Skeletal muscle tissue (tissue), 4 donors: ENCODE data around the gene TPM4. TPM values are rescaled to one million over a fixed set of nuclear protein-coding genes. Genes with fewer than 3 reads are reported as not detected.
"Not testable (repeated sequence)": the region's sequence is repeated elsewhere in the genome, so short reads cannot be mapped to it uniquely, and the experiment has no call there.

Source experiments
- H3K27ac ChIP-seq: one replicate; pipeline ENCODE4 v1.7.0; 2013; ENCODE audit warnings: mild to moderate bottlenecking, low read depth, low read length, inconsistent platforms
- H3K27me3 ChIP-seq, 3 donors: one replicate each; pipeline ENCODE4 v1.7.0; 2013; ENCODE audit warnings: low read length in 3 of 3; ENCODE audit not compliant: control insufficient read depth in 3 of 3, insufficient read depth in 3 of 3
- H3K36me3 ChIP-seq, 3 donors: one replicate each; pipeline ENCODE4 v1.7.0; 2013; ENCODE audit warnings: low read length in 3 of 3; ENCODE audit not compliant: control insufficient read depth in 3 of 3, insufficient read depth in 3 of 3
- H3K4me1 ChIP-seq, 3 donors: one replicate each; pipeline ENCODE4 v1.7.0; 2013; ENCODE audit warnings: low read length in 3 of 3, mild to moderate bottlenecking in 3 of 3; ENCODE audit not compliant: control insufficient read depth in 3 of 3, insufficient read depth in 3 of 3
- H3K4me3 ChIP-seq, 3 donors: one replicate each; pipeline ENCODE4 v1.7.0; 2013; ENCODE audit warnings: low read length in 3 of 3
- H3K9ac ChIP-seq, 3 donors: one replicate each; pipeline ENCODE4 v1.7.0; 2013; ENCODE audit warnings: low read length in 3 of 3, mild to moderate bottlenecking in 3 of 3, moderate library complexity in 2 of 3, low read depth in 1 of 3
- H3K9me3 ChIP-seq, 3 donors: one replicate each; pipeline ENCODE4 v1.7.0; 2013; ENCODE audit warnings: low read length in 3 of 3; ENCODE audit not compliant: control insufficient read depth in 3 of 3
- total RNA-seq: library from RNA; depleted of rRNA; stranded (reverse); fragments of >200 nt; gene quantifications from one replicate; pipeline ENCODE4 v1.2.3, GENCODE V29; 2014
- donor health status: Osteomylitis.

TPM4 gene
- total RNA-seq, 1 donor from 2014 or later = 122 TPM

DNA sequence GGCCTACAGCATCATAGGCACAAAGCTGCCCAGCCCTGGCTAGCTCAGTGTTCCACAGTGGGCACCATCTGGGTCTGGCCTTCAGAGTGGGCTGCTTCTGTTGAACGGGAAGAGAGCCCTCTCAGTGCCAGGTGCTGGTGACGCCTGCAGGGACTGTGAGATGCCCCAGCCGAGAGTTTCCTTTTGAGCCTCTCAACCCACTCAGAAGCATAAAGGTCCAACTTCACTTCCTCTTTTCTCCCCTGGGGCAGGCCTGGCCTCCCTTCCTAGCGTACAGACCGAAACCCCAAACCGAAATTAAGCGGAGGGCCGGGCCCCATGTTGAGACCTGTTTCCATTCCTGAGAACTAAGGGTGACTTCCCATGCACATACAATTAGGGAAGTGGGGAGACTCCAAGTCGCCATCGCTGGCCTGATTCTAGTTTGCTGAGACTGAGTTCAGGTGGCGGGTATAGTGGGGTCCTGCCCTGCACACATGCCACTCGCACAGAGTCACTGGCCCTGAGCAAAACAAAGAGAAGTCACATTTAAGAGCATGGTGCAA lies 42.3 kb downstream of the TPM4 start:
- Histone ChIP-seq H3K27me3 (no peaks in the 10 kb centered on the region), H3K27ac (no peak overlapping the region), H3K36me3 (peaks cover 35 to 46% (median 42%) of the 10 kb centered on the region in 3 donors), H3K9ac (no peak overlapping the region), H3K4me1 (peaks cover 0 to 24% (median 12%) of the 10 kb centered on the region in 3 donors), H3K4me3 (no peak overlapping the region), H3K9me3 (no peaks in the 10 kb centered on the region)

DNA sequence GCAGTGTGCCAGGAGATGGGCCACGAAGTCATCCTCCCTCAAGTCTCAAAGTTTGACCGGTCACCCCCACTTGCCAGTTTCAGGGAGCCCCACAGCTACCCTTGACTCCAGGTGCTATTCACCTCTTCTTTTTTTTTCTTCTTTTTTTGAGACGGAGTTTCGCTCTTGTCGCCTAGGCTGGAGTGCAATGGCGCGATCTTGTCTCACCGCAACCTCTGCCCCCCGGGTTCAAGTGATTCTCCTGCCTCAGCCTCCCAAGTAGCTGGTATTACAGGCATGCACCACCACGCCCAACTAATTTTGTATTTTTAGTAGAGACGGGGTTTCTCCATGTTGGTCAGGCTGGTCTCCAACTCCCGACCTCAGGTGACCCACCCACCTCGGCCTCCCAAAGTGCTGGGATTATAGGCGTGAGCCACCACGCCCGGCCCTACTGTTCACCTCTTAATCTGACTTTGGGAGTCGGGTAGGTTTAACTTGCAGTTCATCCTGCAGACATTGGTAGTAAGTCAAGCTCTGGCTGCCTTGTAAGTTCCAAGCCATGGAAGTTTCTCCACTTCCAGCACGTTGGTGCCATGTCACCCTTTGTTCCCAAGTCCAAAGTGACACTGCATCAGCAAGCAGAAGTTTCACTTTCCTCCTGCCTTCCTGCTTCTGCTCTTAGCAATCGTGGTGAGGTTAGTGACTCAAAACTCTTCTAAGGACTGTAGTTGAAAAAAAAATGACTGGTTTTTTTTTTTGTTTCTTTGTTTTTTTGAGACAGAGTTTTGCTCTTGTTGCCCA lies 43.0 kb downstream of the TPM4 start:
- H3K9me3 ChIP-seq, H3K27me3 ChIP-seq, H3K4me3 ChIP-seq, H3K9ac ChIP-seq, H3K27ac ChIP-seq: not testable (repeated sequence)
- peaks cover 0 to 19% (median 12%) of the 10 kb centered on the region in 3 donors for H3K4me1 ChIP-seq
- H3K36me3 ChIP-seq = peaks cover 39 to 51% (median 49%) of the 10 kb centered on the region in 3 donors

DNA sequence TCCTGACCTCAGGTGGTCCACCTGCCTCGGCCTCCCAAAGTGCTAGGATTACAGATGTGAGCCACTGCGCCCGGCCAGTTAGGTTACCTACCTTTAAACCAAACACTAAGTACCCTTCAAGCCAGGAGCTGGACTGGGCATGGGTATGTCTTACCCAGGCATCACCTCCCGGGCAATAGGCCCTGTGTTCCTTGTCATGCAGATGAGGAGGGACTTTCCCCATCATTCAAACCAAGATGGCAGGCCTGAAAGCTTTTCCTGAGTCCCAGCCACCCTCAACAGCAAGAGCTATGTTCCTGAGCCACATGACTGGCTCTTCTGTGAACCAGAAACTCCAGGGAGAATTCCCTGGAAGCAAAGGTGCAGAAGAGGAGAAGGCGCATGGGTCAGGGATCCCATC lies 44.8 kb downstream of the TPM4 start:
- Histone ChIP-seq H3K27ac (no peak overlapping the region), H3K4me3 (no peak overlapping the region), H3K36me3 (peaks cover 56 to 64% (median 60%) of the 10 kb centered on the region in 3 donors), H3K9me3 (no peaks in the 10 kb centered on the region), H3K9ac (no peak overlapping the region), H3K27me3 (no peaks in the 10 kb centered on the region), H3K4me1 (peaks cover 0 to 10% (median 1%) of the 10 kb centered on the region in 3 donors)

DNA sequence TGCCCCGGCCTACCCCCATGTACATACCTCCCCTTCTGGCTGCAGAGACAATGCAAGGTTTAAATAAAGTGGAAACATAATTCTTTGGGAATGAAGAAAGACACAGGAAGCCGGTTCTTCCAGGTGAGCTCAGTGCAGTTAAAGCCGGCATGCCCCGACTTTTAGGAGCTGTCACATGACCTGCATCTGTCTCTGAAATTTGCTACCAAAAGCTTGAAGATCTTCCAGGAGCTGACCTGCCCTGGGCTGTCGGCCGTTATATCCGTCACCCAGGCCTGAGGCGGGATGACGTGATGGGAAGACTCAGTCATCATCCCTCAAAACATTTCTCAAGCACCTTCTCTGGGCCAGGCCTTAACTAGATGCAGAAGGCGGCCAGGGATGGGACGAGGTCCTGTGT lies 45.7 kb downstream of the TPM4 start:
- no peak overlapping the region for H3K4me3 ChIP-seq
- H3K36me3 ChIP-seq = peaks cover 61 to 69% (median 66%) of the 10 kb centered on the region in 3 donors
- no peaks in the 10 kb centered on the region for H3K9me3 ChIP-seq
- no peaks in the 10 kb centered on the region for H3K27me3 ChIP-seq
- H3K9ac ChIP-seq = no peak overlapping the region
- H3K4me1 ChIP-seq = peaks cover 0 to 6% (median 0%) of the 10 kb centered on the region in 3 donors
- no peak overlapping the region for H3K27ac ChIP-seq

DNA sequence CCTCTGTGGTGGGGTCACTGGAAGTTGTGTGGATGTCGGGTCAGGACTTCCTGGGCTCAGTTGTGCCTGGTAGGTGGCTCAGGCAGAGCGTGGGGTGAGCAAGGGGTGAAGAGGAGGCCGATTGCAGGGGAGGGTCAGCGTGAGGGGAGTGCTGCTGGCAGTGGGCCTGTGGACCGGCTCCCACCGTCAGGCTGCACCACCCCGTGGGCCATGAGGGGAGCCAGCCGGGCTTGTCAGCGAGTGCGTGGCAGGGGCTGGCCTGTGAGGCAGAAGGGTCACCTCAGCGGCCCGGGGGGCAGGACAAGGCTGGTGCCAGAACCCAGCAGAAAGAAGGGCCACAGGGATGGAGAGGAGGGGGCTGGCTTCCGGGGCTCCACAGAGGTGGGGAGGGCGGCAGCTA lies 48.7 kb downstream of the TPM4 start:
- Histone ChIP-seq H3K27me3 (no peaks in the 10 kb centered on the region), H3K36me3 (peaks cover 75 to 82% (median 81%) of the 10 kb centered on the region in 3 donors), H3K4me3 (no peak overlapping the region), H3K4me1 (no peaks in the 10 kb centered on the region), H3K27ac (no peak overlapping the region), H3K9ac (no peak overlapping the region), H3K9me3 (no peaks in the 10 kb centered on the region)

DNA sequence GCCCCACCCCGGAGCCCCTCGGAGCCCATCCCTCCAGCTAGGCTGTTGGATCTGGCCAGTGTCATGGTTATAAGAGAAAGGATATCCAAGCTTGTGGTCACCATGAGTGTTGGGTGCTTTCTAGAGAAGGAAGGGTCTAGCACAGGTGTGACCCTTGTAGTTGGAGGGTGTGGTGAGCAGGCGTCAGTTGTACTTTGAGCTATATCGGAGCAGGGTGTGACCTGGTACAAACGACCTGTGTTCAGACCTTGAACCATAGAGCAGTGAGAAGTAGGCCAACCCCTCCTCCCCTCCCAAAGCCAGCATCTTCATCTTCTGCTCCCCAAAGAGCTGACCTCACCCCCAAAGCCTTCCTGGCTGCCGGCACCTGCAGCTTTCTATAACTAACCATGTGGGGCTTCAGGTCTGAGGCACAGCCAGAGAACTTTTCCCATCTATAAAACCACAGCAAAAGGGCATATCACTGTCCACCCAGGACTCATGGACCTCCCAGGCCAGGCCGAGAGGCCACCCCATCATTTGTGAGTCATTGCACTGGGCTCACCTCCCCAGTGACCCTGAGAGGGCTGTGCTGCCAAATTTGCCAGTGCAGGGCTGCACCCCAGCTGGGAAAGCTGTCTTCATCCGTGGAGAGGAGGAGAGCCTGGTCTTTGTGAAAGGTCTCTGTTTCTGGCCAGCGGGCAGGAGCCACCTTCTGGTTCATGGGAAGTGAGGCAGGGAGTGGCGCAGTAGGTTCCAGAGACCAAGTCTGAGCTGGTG lies 49.6 kb downstream of the TPM4 start:
- Histone ChIP-seq H3K27me3 (no peaks in the 10 kb centered on the region), H3K36me3 (peaks cover 77 to 84% (median 84%) of the 10 kb centered on the region in 3 donors), H3K9me3 (no peaks in the 10 kb centered on the region), H3K4me3 (no peak overlapping the region), H3K27ac (no peak overlapping the region), H3K4me1 (no peaks in the 10 kb centered on the region), H3K9ac (no peak overlapping the region)

DNA sequence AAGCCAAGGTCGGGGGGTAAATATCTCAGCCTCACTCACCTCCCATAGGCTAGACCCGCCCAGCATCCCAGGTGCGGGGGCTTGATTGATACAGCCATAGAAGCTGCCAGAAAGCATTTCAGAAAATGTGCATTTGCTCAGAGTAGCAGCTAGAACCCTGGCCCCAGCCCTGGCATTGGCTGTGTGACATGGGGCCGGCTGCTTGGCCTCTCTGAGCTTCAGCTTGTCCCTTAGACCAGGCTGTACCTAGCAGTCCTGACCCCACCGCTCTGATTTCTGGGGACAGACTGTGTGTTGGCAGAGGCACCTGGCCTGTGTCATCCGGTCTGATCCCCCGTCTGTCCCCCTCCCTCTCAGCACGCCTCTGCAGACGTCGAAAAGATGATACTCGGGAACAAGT lies 50.8 kb downstream of the TPM4 start:
- Histone ChIP-seq H3K9me3 (no peaks in the 10 kb centered on the region), H3K4me3 (no peak overlapping the region), H3K9ac (no peak overlapping the region), H3K27ac (no peak overlapping the region), H3K4me1 (no peaks in the 10 kb centered on the region), H3K36me3 (peaks cover 71 to 83% (median 82%) of the 10 kb centered on the region in 3 donors), H3K27me3 (no peaks in the 10 kb centered on the region)

DNA sequence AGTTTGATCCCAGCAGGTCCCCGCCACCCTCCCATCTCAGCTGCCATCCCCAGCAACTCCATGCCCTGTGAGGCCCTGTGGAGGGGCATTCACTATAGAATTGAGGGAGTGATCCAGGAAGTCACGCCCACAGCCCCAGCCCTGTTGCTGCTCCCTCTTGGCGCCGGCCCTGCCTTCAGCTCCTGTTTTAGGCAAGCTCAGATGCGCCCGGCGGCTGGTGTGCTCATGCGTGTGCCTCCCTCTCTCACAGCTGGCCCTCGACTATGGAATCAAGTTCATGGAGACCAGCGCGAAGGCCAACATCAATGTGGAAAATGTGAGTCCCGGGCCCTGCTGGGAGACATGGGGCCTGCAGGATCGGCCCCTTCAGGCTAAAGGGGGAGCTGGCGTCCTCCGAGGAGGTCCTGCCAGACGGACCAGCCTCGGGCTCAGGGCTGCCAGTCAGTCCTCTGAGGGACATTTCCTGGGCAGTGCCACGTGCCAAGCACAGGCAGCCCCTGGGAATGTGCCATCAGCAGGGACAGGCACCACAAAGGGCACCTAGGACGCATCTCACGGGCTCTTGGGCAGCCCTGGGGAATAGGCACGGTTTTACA lies 51.6 kb downstream of the TPM4 start:
- Histone ChIP-seq H3K4me1 (no peaks in the 10 kb centered on the region), H3K9me3 (no peaks in the 10 kb centered on the region), H3K4me3 (no peak overlapping the region), H3K9ac (no peak overlapping the region), H3K36me3 (peaks cover 70 to 83% (median 82%) of the 10 kb centered on the region in 3 donors), H3K27ac (no peak overlapping the region), H3K27me3 (no peaks in the 10 kb centered on the region)

DNA sequence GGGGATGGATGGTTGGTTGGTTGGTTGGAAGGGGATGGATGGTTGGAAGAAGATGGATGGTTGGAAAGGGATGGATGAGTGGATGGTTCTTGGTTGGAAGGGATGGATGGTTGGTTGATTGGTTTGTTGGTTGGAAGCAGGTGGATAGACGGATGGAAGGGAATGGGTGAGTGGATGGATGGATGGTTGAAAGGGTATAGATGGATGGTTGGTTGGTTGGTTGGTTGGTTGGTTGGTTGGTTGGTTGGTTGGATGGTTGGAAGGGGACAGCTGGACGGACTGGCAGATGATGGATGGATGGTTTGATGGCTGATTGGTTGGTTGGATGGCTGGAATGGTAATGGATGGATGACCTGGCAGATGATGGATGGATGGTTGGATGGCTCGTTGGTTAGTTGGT lies 55.4 kb downstream of the TPM4 start:
- Histone ChIP-seq H3K4me1 (no peaks in the 10 kb centered on the region), H3K36me3 (peaks cover 55 to 62% (median 62%) of the 10 kb centered on the region in 3 donors), H3K9me3 (no peaks in the 10 kb centered on the region), H3K9ac (no peak overlapping the region), H3K27ac (no peak overlapping the region), H3K27me3 (no peaks in the 10 kb centered on the region), H3K4me3 (no peak overlapping the region)
